ENCODE results near the gene MBTPS1. TPM values are rescaled to one million over a fixed set of nuclear protein-coding genes. Genes with fewer than 3 reads are reported as not detected.

MBTPS1 gene
- total RNA-seq, 2 experiments from 2014 or later = 36.9 to 41.3 TPM

- Mint-ChIP-seq H3K4me3 (no peak overlapping the region), H3K36me3 (ENCODE audit: low read depth) (no peaks in the 10 kb centered on the region), H3K4me1 (ENCODE audit: low read depth) (peaks cover 5% of the 10 kb centered on the region), H3K27ac (no peak overlapping the region), H3K27me3 (ENCODE audit: low read depth) (peaks cover 22% of the 10 kb centered on the region), H3K9me3 (no peaks in the 10 kb centered on the region)
- intact Hi-C loops (cut with micrococcal nuclease) = no loop called here
- DNase-seq = no peak
- CTCF ChIA-PET = interaction anchor here (1.4 kb wide), 1 partner anchor 20 kb away, joined by 4 read pairs; no protein-coding TSS in a partner anchor
These were observed 70.8 kb downstream of the MBTPS1 start for GRCh38 chr16:84045818-84046470.

GRCh38 chr16:84045001-84045817, 71.5 kb downstream of the MBTPS1 start:
- intact Hi-C loops (cut with micrococcal nuclease) = no loop called here
- peaks cover 5% of the 10 kb centered on the region for H3K4me1 Mint-ChIP-seq (ENCODE audit: low read depth)
- H3K36me3 Mint-ChIP-seq (ENCODE audit: low read depth) = no peaks in the 10 kb centered on the region
- no peak overlapping the region for H3K4me3 Mint-ChIP-seq
- CTCF ChIA-PET = no interaction called here
- no peak for DNase-seq
- H3K9me3 Mint-ChIP-seq = no peaks in the 10 kb centered on the region
- peaks cover 22% of the 10 kb centered on the region for H3K27me3 Mint-ChIP-seq (ENCODE audit: low read depth)
- H3K27ac Mint-ChIP-seq = no peak overlapping the region

- no peak overlapping the region for H3K4me3 Mint-ChIP-seq
- H3K9me3 Mint-ChIP-seq = no peaks in the 10 kb centered on the region
- H3K36me3 Mint-ChIP-seq (ENCODE audit: low read depth) = no peaks in the 10 kb centered on the region
- H3K27ac Mint-ChIP-seq = no peak overlapping the region
- DNase-seq = no peak
- H3K4me1 Mint-ChIP-seq (ENCODE audit: low read depth) = peaks cover 5% of the 10 kb centered on the region
- intact Hi-C loops (cut with micrococcal nuclease) = loop anchor here (5.0 kb wide), 1 partner anchor 217 kb away; no protein-coding TSS in a partner anchor
- CTCF ChIA-PET = interaction anchor here (0.9 kb wide), 1 partner anchor 91 kb away, joined by 4 read pairs; the partner anchor contains the start of gene OSGIN1
- H3K27me3 Mint-ChIP-seq (ENCODE audit: low read depth) = peaks cover 24% of the 10 kb centered on the region
These were observed 72.6 kb downstream of the MBTPS1 start for GRCh38 chr16:84044118-84044488.

- H3K4me1 Mint-ChIP-seq (ENCODE audit: low read depth) = peaks cover 5% of the 10 kb centered on the region
- peaks cover 24% of the 10 kb centered on the region for H3K27me3 Mint-ChIP-seq (ENCODE audit: low read depth)
- no peak overlapping the region for H3K27ac Mint-ChIP-seq
- no peaks in the 10 kb centered on the region for H3K36me3 Mint-ChIP-seq (ENCODE audit: low read depth)
- peak; percentile 25 for DNase-seq
- H3K4me3 Mint-ChIP-seq = no peak overlapping the region
- CTCF ChIA-PET = interaction anchor here (0.9 kb wide), 1 partner anchor 90 kb away, joined by 4 read pairs; the partner anchor contains the start of gene OSGIN1
- intact Hi-C loops (cut with micrococcal nuclease) = loop anchor here (5.0 kb wide), 1 partner anchor 216 kb away; no protein-coding TSS in a partner anchor
- H3K9me3 Mint-ChIP-seq = no peaks in the 10 kb centered on the region
These were observed 73.1 kb downstream of the MBTPS1 start for GRCh38 chr16:84043486-84044117.

- Mint-ChIP-seq H3K4me1 (ENCODE audit: low read depth) (peaks cover 5% of the 10 kb centered on the region), H3K9me3 (no peaks in the 10 kb centered on the region), H3K4me3 (no peak overlapping the region), H3K36me3 (ENCODE audit: low read depth) (no peaks in the 10 kb centered on the region), H3K27me3 (ENCODE audit: low read depth) (peaks cover 24% of the 10 kb centered on the region), H3K27ac (no peak overlapping the region)
- CTCF ChIA-PET = interaction anchor here (0.6 to 0.8 kb wide), 2 partner anchors 9 to 58 kb away, joined by 3 read pairs; no protein-coding TSS in a partner anchor
- DNase-seq = no peak
- intact Hi-C loops (cut with micrococcal nuclease) = loop anchor here (5.0 kb wide), 1 partner anchor 216 kb away; no protein-coding TSS in a partner anchor
These were observed 73.8 kb downstream of the MBTPS1 start for GRCh38 chr16:84042879-84043485.

GRCh38 chr16:84042308-84042878, 74.3 kb downstream of the MBTPS1 start, which contains the start of gene SLC38A8:
Gene SLC38A8, minus strand, starts transcription at chr16:84042795. Its CDS starts 638 bp downstream, at chr16:84042157.
- DNase-seq = no peak
- Mint-ChIP-seq H3K9me3 (no peaks in the 10 kb centered on the region), H3K4me3 (no peak within 1 kb of the TSS), H3K36me3 (ENCODE audit: low read depth) (no peaks in the 10 kb centered on the region), H3K4me1 (ENCODE audit: low read depth) (peaks cover 5% of the 10 kb centered on the region), H3K27ac (no peak within 1 kb of the TSS), H3K27me3 (ENCODE audit: low read depth) (peaks cover 24% of the 10 kb centered on the region)
- CTCF ChIA-PET = interaction anchor here (0.6 to 1.2 kb wide), 3 partner anchors 9 to 133 kb away, joined by 3 read pairs; no protein-coding TSS in a partner anchor
- intact Hi-C loops (cut with micrococcal nuclease) = loop anchor here (5.0 kb wide), 1 partner anchor 215 kb away; no protein-coding TSS in a partner anchor

GRCh38 chr16:84041881-84042280, 74.9 kb downstream of the MBTPS1 start:
- Mint-ChIP-seq H3K27me3 (ENCODE audit: low read depth) (peaks cover 24% of the 10 kb centered on the region), H3K4me3 (no peak overlapping the region), H3K27ac (no peak overlapping the region), H3K4me1 (ENCODE audit: low read depth) (peaks cover 5% of the 10 kb centered on the region), H3K9me3 (no peaks in the 10 kb centered on the region), H3K36me3 (ENCODE audit: low read depth) (no peaks in the 10 kb centered on the region)
- CTCF ChIA-PET = interaction anchor here (0.7 to 1.3 kb wide), 4 partner anchors 10 to 152 kb away, joined by 3 to 4 read pairs (median 3); no protein-coding TSS in a partner anchor
- DNase-seq = no peak
- intact Hi-C loops (cut with micrococcal nuclease) = loop anchor here (5.0 kb wide), 1 partner anchor 215 kb away; no protein-coding TSS in a partner anchor

GRCh38 chr16:84040823-84041820, 75.6 kb downstream of the MBTPS1 start:
- Mint-ChIP-seq H3K27me3 (ENCODE audit: low read depth) (peaks cover 24% of the 10 kb centered on the region), H3K9me3 (peaks cover 4% of the 10 kb centered on the region), H3K4me3 (no peak overlapping the region), H3K36me3 (ENCODE audit: low read depth) (no peaks in the 10 kb centered on the region), H3K27ac (no peak overlapping the region), H3K4me1 (ENCODE audit: low read depth) (peaks cover 5% of the 10 kb centered on the region)
- no peak for DNase-seq
- CTCF ChIA-PET = interaction anchor here (0.6 to 1.3 kb wide), 6 partner anchors 13 to 152 kb away, joined by 3 to 5 read pairs (median 3); no protein-coding TSS in a partner anchor
- intact Hi-C loops (cut with micrococcal nuclease) = loop anchor here (5.0 kb wide), 1 partner anchor 214 kb away; no protein-coding TSS in a partner anchor

- Mint-ChIP-seq H3K27ac (no peak overlapping the region), H3K9me3 (peaks cover 7% of the 10 kb centered on the region), H3K4me3 (no peak overlapping the region), H3K4me1 (ENCODE audit: low read depth) (peaks cover 5% of the 10 kb centered on the region), H3K27me3 (ENCODE audit: low read depth) (peaks cover 24% of the 10 kb centered on the region), H3K36me3 (ENCODE audit: low read depth) (no peaks in the 10 kb centered on the region)
- CTCF ChIA-PET = interaction anchor here (0.6 to 1.3 kb wide), 5 partner anchors 15 to 1991 kb away, joined by 3 to 6 read pairs (median 4); no protein-coding TSS in a partner anchor
- no peak for DNase-seq
- intact Hi-C loops (cut with micrococcal nuclease) = loop anchor here (5.0 kb wide), 1 partner anchor 213 kb away; no protein-coding TSS in a partner anchor
These were observed 76.4 kb downstream of the MBTPS1 start for GRCh38 chr16:84040226-84040822.

- CTCF ChIA-PET = interaction anchor here (0.6 to 1.2 kb wide), 2 partner anchors 25 to 1992 kb away, joined by 4 to 6 read pairs; no protein-coding TSS in a partner anchor
- intact Hi-C loops (cut with micrococcal nuclease) = loop anchor here (5.0 kb wide), 1 partner anchor 212 kb away; no protein-coding TSS in a partner anchor
These were observed 77.0 kb downstream of the MBTPS1 start for GRCh38 chr16:84039696-84040095.

More at GRCh38 chr16:84039696-84040095, 77.0 kb downstream of the MBTPS1 start:
- Mint-ChIP-seq H3K27ac (no peak overlapping the region), H3K4me3 (no peak overlapping the region), H3K4me1 (ENCODE audit: low read depth) (peaks cover 5% of the 10 kb centered on the region), H3K9me3 (peaks cover 7% of the 10 kb centered on the region), H3K36me3 (ENCODE audit: low read depth) (no peaks in the 10 kb centered on the region), H3K27me3 (ENCODE audit: low read depth) (peaks cover 24% of the 10 kb centered on the region)
- no peak for DNase-seq

All from activated naive CD4-positive, alpha-beta T cell treated with anti-CD3 and anti-CD28 coated beads for 36 hours (primary cell).